WTC11 (cell line): ENCODE results near the gene FBXL13. TPM values are rescaled to one million over a fixed set of nuclear protein-coding genes. Genes with fewer than 3 reads are reported as not detected.
A peak's percentile ranks its signal among the peaks of the same experiment; 100 is the strongest.

Experiments
- ATAC-seq: fragments of 200-7000 bp; cut with Tn5 transposase; 2 replicates; pipeline ENCODE4 v1.10.0; 2021; ENCODE audit warnings: mild to moderate bottlenecking, moderate library complexity
- CTCF ChIA-PET: fragments of 300-600 bp; sonication (Branson Sonifier 250); formaldehyde crosslinking; loops from one replicate; lab custom pipeline; 2021; ENCODE audit warnings: antibody characterized with exemption; lab: Charles Lee
- POLR2A ChIA-PET: fragments of 350-600 bp; sonication (Branson Sonifier 250); formaldehyde crosslinking; loops from one replicate; lab custom pipeline; 2021; ENCODE audit warnings: antibody characterized with exemption; lab: Charles Lee
- DNase-seq: peaks from one replicate; pipeline ENCODE4 v3.0.0; 2021; ENCODE audit warnings: low spot score
- H3K27ac Mint-ChIP-seq: 2 replicates; pipeline ENCODE4 v1.8.0; 2021; ENCODE audit warnings: mixed read lengths
- H3K27me3 Mint-ChIP-seq: 2 replicates; pipeline ENCODE4 v1.8.0; 2021; ENCODE audit warnings: low read depth, mild to moderate bottlenecking, moderate library complexity, mixed read lengths
- H3K36me3 Mint-ChIP-seq: 2 replicates; pipeline ENCODE4 v1.8.0; 2021; ENCODE audit warnings: mixed read lengths
- H3K4me1 Mint-ChIP-seq: 2 replicates; pipeline ENCODE4 v1.8.0; 2022; ENCODE audit warnings: mixed read lengths
- H3K4me3 Mint-ChIP-seq: 2 replicates; pipeline ENCODE4 v1.8.0; 2021; ENCODE audit warnings: mild to moderate bottlenecking, moderate library complexity, mixed read lengths
- H3K9me3 Mint-ChIP-seq: 2 replicates; pipeline ENCODE4 v1.8.0; 2021; ENCODE audit warnings: mixed read lengths
- ATF1 ChIP-seq: sonication (generic); formaldehyde crosslinking; IDR thresholded peaks from 2 replicates; pipeline ENCODE4 v1.8.1; 2023; ENCODE audit warnings: mild to moderate bottlenecking, moderate library complexity, missing genetic modification reagents
- CBFB ChIP-seq: sonication (generic); formaldehyde crosslinking; IDR thresholded peaks from 2 replicates; pipeline ENCODE4 v1.8.1; 2022; ENCODE audit warnings: mild to moderate bottlenecking, low read depth, missing genetic modification reagents
- CREB1 ChIP-seq: sonication (generic); formaldehyde crosslinking; IDR thresholded peaks from 2 replicates; pipeline ENCODE4 v1.8.0; 2023; ENCODE audit warnings: mild to moderate bottlenecking, missing genetic modification reagents
- E2F1 ChIP-seq: sonication (generic); formaldehyde crosslinking; IDR thresholded peaks from 2 replicates; pipeline ENCODE4 v1.8.0; 2022; ENCODE audit warnings: mild to moderate bottlenecking, missing genetic modification reagents
- ESRRA ChIP-seq: sonication (generic); formaldehyde crosslinking; IDR thresholded peaks from 2 replicates; pipeline ENCODE4 v1.8.1; 2022; ENCODE audit warnings: mild to moderate bottlenecking, missing genetic modification reagents, borderline replicate concordance
- FOXJ3 ChIP-seq: sonication (generic); formaldehyde crosslinking; IDR thresholded peaks from 2 replicates; pipeline ENCODE4 v1.9.0; 2021; ENCODE audit warnings: missing genetic modification reagents, mild to moderate bottlenecking, borderline replicate concordance
- HMGA2 ChIP-seq: fragments of 250-450 bp; sonication (Bioruptor Pico); IDR thresholded peaks from 2 replicates; pipeline ENCODE4 v1.4.0; 2021; ENCODE audit warnings: mild to moderate bottlenecking, moderate library complexity
- IRF2 ChIP-seq: sonication (generic); formaldehyde crosslinking; IDR thresholded peaks from 2 replicates; pipeline ENCODE4 v1.8.0; 2022; ENCODE audit warnings: low read depth, missing genetic modification reagents, borderline replicate concordance
- KAT7 ChIP-seq: sonication (generic); formaldehyde crosslinking; IDR thresholded peaks from 2 replicates; pipeline ENCODE4 v1.8.1; 2023; ENCODE audit warnings: missing genetic modification reagents, mild to moderate bottlenecking, borderline replicate concordance
- MAX ChIP-seq: sonication (generic); formaldehyde crosslinking; IDR thresholded peaks from 2 replicates; pipeline ENCODE4 v1.8.0; 2022; ENCODE audit warnings: mild to moderate bottlenecking, missing genetic modification reagents
- NFE2L1 ChIP-seq: sonication (generic); formaldehyde crosslinking; IDR thresholded peaks from 2 replicates; pipeline ENCODE4 v1.8.1; 2023; ENCODE audit warnings: missing genetic modification reagents
- NR2C2 ChIP-seq: sonication (generic); formaldehyde crosslinking; IDR thresholded peaks from 2 replicates; pipeline ENCODE4 v1.8.0; 2022; ENCODE audit warnings: mild to moderate bottlenecking, missing genetic modification reagents
- OVOL2 ChIP-seq: fragments of 250-450 bp; sonication (Bioruptor Pico); IDR thresholded peaks from 2 replicates; pipeline ENCODE4 v1.9.0; 2021; ENCODE audit warnings: mild to moderate bottlenecking, borderline replicate concordance
- SMAD4 ChIP-seq: sonication (generic); formaldehyde crosslinking; IDR thresholded peaks from 2 replicates; pipeline ENCODE4 v1.8.0; 2022; ENCODE audit warnings: mild to moderate bottlenecking, missing genetic modification reagents
- TEAD1 ChIP-seq: sonication (generic); formaldehyde crosslinking; IDR thresholded peaks from 2 replicates; pipeline ENCODE4 v1.8.0; 2022; ENCODE audit warnings: mild to moderate bottlenecking, missing genetic modification reagents
- USF2 ChIP-seq: sonication (generic); formaldehyde crosslinking; IDR thresholded peaks from 2 replicates; pipeline ENCODE4 v1.8.1; 2023; ENCODE audit warnings: mild to moderate bottlenecking, missing genetic modification reagents, moderate library complexity
- ZNF423 ChIP-seq: fragments of 250-450 bp; sonication (Bioruptor Pico); IDR thresholded peaks from 2 replicates; pipeline ENCODE4 v2.1.2; 2022; ENCODE audit warnings: mild to moderate bottlenecking, moderate library complexity
- total RNA-seq: library from RNA; stranded (reverse); gene quantifications from 3 replicates; pipeline ENCODE4 v1.2.3, GENCODE V29; 2021
- TF ChIP-seq, protein P1 (sequence below): sonication (generic); formaldehyde crosslinking; IDR thresholded peaks from 2 replicates; pipeline ENCODE4 v1.8.1; 2023; ENCODE audit warnings: mild to moderate bottlenecking, missing genetic modification reagents, moderate library complexity
- TF ChIP-seq, protein P2 (sequence below): sonication (generic); formaldehyde crosslinking; IDR thresholded peaks from 2 replicates; pipeline ENCODE4 v1.8.0; 2022; ENCODE audit warnings: mild to moderate bottlenecking, missing genetic modification reagents
- TF ChIP-seq, protein P3 (sequence below): sonication (generic); formaldehyde crosslinking; IDR thresholded peaks from 2 replicates; pipeline ENCODE4 v1.8.0; 2022; ENCODE audit warnings: mild to moderate bottlenecking, missing genetic modification reagents
- TF ChIP-seq, protein P4 (sequence below): sonication (generic); formaldehyde crosslinking; conservative IDR thresholded peaks from 2 replicates; pipeline ENCODE4 v1.8.1; 2023; ENCODE audit warnings: mild to moderate bottlenecking, low read depth, missing genetic modification reagents, moderate library complexity

Gene FBXL13
- total RNA-seq, 1 experiment from 2014 or later, result 1.7 TPM

GRCh38 chr7:102933763-102934162 is 140.8 kb downstream of the FBXL13 start:
- Mint-ChIP-seq H3K27ac (peak overlapping the region; percentile 97), H3K36me3 (no peaks in the 10 kb centered on the region), H3K9me3 (no peaks in the 10 kb centered on the region), H3K4me1 (peaks cover 55% of the 10 kb centered on the region), H3K27me3 (no peaks in the 10 kb centered on the region), H3K4me3 (peak overlapping the region; percentile 50)
- ATAC-seq, result peak; percentile 85
- ChIA-PET POLR2A (no interaction called here), CTCF (interaction anchor here (1.0 to 1.2 kb wide), 2 partner anchors 18 to 129 kb away, joined by 3 to 4 read pairs; no protein-coding TSS in a partner anchor)
- DNase-seq, result peak; percentile 63
- TF ChIP-seq MAX (CRISPR knock-in tag) (peak; percentile 41; the same call in 1 of the 2 replicates), TEAD1 (CRISPR knock-in tag) (peak; percentile 57; the same call in 1 of the 2 replicates), E2F1 (CRISPR knock-in tag) (no peak)
- TF ChIP-seq, protein P1, sequence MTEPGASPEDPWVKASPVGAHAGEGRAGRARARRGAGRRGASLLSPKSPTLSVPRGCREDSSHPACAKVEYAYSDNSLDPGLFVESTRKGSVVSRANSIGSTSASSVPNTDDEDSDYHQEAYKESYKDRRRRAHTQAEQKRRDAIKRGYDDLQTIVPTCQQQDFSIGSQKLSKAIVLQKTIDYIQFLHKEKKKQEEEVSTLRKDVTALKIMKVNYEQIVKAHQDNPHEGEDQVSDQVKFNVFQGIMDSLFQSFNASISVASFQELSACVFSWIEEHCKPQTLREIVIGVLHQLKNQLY (CRISPR knock-in tag), result no peak

DNA sequence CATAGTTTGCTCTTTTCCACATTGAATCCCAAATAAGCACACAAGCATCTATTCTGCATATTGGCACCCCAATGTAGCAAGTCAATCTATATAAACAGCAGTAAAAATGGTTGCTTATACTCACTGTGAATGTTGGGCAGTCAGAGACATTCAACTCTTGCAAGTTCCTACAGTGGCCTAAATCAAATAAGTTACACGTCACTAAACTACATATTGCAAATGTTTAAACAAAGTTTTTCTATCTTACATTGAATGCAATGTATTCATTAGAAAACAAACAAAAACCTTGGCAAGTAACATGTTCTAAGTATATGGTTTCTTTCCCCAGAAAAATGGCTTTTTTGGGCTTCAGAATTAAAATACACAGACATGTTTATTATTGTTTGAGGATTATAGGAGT is 142.8 kb downstream of the FBXL13 start:
- POLR2A ChIA-PET, result no interaction called here
- TF ChIP-seq USF2 (CRISPR knock-in tag), result no peak
- TF ChIP-seq, protein P2, sequence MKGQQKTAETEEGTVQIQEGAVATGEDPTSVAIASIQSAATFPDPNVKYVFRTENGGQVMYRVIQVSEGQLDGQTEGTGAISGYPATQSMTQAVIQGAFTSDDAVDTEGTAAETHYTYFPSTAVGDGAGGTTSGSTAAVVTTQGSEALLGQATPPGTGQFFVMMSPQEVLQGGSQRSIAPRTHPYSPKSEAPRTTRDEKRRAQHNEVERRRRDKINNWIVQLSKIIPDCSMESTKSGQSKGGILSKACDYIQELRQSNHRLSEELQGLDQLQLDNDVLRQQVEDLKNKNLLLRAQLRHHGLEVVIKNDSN (CRISPR knock-in tag), result no peak
- Mint-ChIP-seq H3K27me3 (no peaks in the 10 kb centered on the region), H3K4me1 (peaks cover 54% of the 10 kb centered on the region), H3K9me3 (no peaks in the 10 kb centered on the region), H3K27ac (no peak overlapping the region), H3K36me3 (no peaks in the 10 kb centered on the region), H3K4me3 (no peak overlapping the region)
- CTCF ChIA-PET, result no interaction called here
- no peak for DNase-seq
- no peak for ATAC-seq

DNA sequence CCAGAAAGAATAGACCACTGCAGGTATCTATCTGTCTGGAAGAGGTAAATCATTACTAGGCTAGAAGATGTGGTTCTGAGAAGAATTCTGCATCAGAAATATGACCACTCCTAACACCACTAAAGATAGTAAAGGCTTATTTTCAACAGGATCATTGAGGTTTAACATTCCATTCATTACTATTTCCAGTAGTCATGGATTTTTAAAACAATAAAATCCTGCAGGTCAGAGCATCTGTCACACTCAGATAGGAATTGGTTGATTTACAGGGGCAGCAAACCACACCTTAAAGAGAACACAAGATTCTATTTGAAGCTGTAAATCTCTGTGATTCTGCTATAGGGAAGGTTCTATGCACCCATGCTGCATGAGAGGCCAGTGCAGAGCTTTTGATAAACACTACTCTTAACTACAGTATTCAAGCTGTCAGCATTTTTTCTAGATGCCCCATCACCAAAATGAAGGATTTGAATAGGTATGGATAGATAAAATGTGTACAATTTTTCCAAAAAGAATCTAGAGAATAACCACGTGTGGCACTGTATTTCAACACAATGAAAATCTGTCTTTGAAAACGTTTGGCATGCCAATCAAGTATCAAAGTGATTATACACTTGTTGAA is 147.2 kb downstream of the FBXL13 start:
- ChIA-PET CTCF (interaction anchor here (0.6 to 0.8 kb wide), 2 partner anchors 10 to 134 kb away, joined by 3 to 5 read pairs; no protein-coding TSS in a partner anchor), POLR2A (interaction anchor here (2.2 kb wide), 1 partner anchor 147 kb away, joined by 8 read pairs; the partner anchor contains the start of genes ARMC10 and FBXL13)
- H3K36me3 Mint-ChIP-seq, result no peaks in the 10 kb centered on the region
- no peak for ATAC-seq
- TF ChIP-seq CREB1 (CRISPR knock-in tag) (no peak), NR2C2 (CRISPR knock-in tag) (no peak), IRF2 (CRISPR knock-in tag) (no peak), ZNF423 (CRISPR knock-in tag) (no peak), USF2 (CRISPR knock-in tag) (no peak), SMAD4 (no peak), ATF1 (no peak), ESRRA (no peak), CBFB (CRISPR knock-in tag) (no peak), KAT7 (CRISPR knock-in tag) (no peak), NFE2L1 (CRISPR knock-in tag) (no peak), OVOL2 (CRISPR knock-in tag) (no peak), FOXJ3 (CRISPR knock-in tag) (no peak), HMGA2 (CRISPR knock-in tag) (no peak)
- TF ChIP-seq, protein P3, sequence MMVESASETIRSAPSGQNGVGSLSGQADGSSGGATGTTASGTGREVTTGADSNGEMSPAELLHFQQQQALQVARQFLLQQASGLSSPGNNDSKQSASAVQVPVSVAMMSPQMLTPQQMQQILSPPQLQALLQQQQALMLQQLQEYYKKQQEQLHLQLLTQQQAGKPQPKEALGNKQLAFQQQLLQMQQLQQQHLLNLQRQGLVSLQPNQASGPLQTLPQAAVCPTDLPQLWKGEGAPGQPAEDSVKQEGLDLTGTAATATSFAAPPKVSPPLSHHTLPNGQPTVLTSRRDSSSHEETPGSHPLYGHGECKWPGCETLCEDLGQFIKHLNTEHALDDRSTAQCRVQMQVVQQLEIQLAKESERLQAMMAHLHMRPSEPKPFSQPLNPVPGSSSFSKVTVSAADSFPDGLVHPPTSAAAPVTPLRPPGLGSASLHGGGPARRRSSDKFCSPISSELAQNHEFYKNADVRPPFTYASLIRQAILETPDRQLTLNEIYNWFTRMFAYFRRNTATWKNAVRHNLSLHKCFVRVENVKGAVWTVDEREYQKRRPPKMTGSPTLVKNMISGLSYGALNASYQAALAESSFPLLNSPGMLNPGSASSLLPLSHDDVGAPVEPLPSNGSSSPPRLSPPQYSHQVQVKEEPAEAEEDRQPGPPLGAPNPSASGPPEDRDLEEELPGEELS, result no peak
- TF ChIP-seq, protein P4, sequence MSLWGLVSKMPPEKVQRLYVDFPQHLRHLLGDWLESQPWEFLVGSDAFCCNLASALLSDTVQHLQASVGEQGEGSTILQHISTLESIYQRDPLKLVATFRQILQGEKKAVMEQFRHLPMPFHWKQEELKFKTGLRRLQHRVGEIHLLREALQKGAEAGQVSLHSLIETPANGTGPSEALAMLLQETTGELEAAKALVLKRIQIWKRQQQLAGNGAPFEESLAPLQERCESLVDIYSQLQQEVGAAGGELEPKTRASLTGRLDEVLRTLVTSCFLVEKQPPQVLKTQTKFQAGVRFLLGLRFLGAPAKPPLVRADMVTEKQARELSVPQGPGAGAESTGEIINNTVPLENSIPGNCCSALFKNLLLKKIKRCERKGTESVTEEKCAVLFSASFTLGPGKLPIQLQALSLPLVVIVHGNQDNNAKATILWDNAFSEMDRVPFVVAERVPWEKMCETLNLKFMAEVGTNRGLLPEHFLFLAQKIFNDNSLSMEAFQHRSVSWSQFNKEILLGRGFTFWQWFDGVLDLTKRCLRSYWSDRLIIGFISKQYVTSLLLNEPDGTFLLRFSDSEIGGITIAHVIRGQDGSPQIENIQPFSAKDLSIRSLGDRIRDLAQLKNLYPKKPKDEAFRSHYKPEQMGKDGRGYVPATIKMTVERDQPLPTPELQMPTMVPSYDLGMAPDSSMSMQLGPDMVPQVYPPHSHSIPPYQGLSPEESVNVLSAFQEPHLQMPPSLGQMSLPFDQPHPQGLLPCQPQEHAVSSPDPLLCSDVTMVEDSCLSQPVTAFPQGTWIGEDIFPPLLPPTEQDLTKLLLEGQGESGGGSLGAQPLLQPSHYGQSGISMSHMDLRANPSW (CRISPR knock-in tag), result no peak
- TF ChIP-seq, all 79 proteins: peak for 0
- H3K9me3 Mint-ChIP-seq, result no peaks in the 10 kb centered on the region
- H3K4me1 Mint-ChIP-seq, result peaks cover 25% of the 10 kb centered on the region
- H3K4me3 Mint-ChIP-seq, result no peak overlapping the region
- no peak for DNase-seq
- H3K27ac Mint-ChIP-seq, result no peak overlapping the region
- H3K27me3 Mint-ChIP-seq, result no peaks in the 10 kb centered on the region
